Kidney epithelial cell (primary cell): ENCODE results near the gene PATJ. TPM values are rescaled to one million over a fixed set of nuclear protein-coding genes. Genes with fewer than 3 reads are reported as not detected.

ENCODE experiments used
- DNase-seq: peaks from one replicate; pipeline ENCODE4 v3.0.0-alpha.2; 2010; ENCODE audit warnings: low read depth
- H3K27me3 ChIP-seq: 2 replicates; pipeline ENCODE4 v1.6.0; 2011; ENCODE audit warnings: low read length; ENCODE audit not compliant: control insufficient read depth, insufficient read depth
- H3K36me3 ChIP-seq: 2 replicates; pipeline ENCODE4 v1.5.1; 2011; ENCODE audit warnings: low read length; ENCODE audit not compliant: control insufficient read depth, insufficient read depth
- H3K4me3 ChIP-seq: 2 replicates; pipeline ENCODE4 v1.5.1; 2011; ENCODE audit warnings: low read depth, mild to moderate bottlenecking, control low read depth, low read length
- CTCF ChIP-seq: IDR thresholded peaks from 2 replicates; pipeline ENCODE4 v1.5.1; 2011; ENCODE audit warnings: mild to moderate bottlenecking, moderate library complexity, low read length, control low read depth, inconsistent platforms; ENCODE audit not compliant: insufficient read depth, poor library complexity, severe bottlenecking
- total RNA-seq: library from RNA; depleted of rRNA; stranded (reverse); fragments of >200 nt; gene quantifications from 2 replicates; pipeline ENCODE4 v1.2.3, GENCODE V29; 2015

Gene PATJ
- total RNA-seq, 1 donor from 2014 or later: 27.1 TPM

- Histone ChIP-seq H3K36me3 (no peaks in the 10 kb centered on the region), H3K4me3 (no peak overlapping the region), H3K27me3 (no peaks in the 10 kb centered on the region)
- no peak for DNase-seq
- no peak for TF ChIP-seq CTCF
These were observed 111.3 kb downstream of the PATJ start for GRCh38 chr1:61853583-61853982.

DNA sequence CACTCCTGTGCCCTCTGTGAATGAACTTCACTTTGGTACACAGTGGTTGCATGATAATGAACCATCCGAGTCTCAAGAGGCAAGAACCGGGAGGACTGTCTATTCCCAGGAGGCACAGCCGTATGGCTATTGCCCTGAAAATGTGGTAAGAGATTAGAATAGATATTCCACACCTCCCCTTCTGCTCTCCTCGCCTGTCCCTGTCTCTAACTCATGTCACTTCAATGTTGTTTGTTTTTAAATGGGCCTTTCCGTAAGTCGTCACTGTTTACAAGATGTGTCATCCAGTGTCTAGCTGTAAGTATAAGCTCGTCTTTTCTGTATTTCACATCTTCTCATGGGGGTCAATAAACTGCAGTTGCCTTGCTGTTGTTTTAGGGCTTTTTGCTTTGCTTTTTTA, 122.2 kb downstream of the PATJ start:
- peaks cover under 1% of the 10 kb centered on the region for H3K36me3 ChIP-seq
- no peak for TF ChIP-seq CTCF
- no peak for DNase-seq
- H3K27me3 ChIP-seq: no peaks in the 10 kb centered on the region
- H3K4me3 ChIP-seq: no peak overlapping the region

DNA sequence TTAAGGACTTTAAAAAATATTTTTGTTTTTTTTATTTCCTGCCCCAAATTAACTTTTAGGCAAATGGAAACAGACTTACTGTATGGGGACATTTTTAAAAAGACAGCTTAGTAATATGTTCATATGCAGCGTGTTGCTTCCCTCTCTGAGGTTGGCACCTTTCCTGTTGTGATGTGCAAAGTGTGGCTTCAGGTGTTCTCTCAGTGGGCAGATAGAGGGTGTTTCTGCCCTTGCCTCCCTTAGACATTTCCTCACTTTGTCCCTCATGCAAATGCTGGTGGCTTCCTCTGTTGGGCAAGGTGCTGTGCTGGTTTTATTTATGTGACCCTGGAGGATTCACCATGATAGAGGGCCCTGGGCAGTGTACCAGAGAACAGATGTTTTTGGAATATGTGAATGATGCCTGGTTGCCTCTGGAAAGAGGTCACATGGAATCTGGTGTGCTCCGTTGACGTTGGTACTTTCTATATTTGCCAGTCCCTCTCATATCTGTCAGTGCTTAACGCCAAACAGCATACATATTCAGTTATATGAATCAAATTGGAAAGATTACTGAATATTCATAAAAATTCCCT, 123.5 kb downstream of the PATJ start:
- peaks cover 3% of the 10 kb centered on the region for H3K36me3 ChIP-seq
- DNase-seq: no peak
- no peak for TF ChIP-seq CTCF
- no peaks in the 10 kb centered on the region for H3K27me3 ChIP-seq
- no peak overlapping the region for H3K4me3 ChIP-seq

- no peaks in the 10 kb centered on the region for H3K27me3 ChIP-seq
- H3K36me3 ChIP-seq: peaks cover 3% of the 10 kb centered on the region
- no peak for DNase-seq
- TF ChIP-seq CTCF: no peak
- H3K4me3 ChIP-seq: no peak overlapping the region
These were observed 127.4 kb downstream of the PATJ start for GRCh38 chr1:61869691-61870109.

- no peak for TF ChIP-seq CTCF
- no peak overlapping the region for H3K4me3 ChIP-seq
- no peaks in the 10 kb centered on the region for H3K27me3 ChIP-seq
- peaks cover 3% of the 10 kb centered on the region for H3K36me3 ChIP-seq
- DNase-seq: no peak
These were observed 129.9 kb downstream of the PATJ start for GRCh38 chr1:61872206-61872605.

GRCh38 chr1:61873581-61873980, 131.3 kb downstream of the PATJ start:
- Histone ChIP-seq H3K36me3 (peaks cover 3% of the 10 kb centered on the region), H3K4me3 (no peak overlapping the region), H3K27me3 (no peaks in the 10 kb centered on the region)
- DNase-seq: no peak
- TF ChIP-seq CTCF: no peak
